ACC112 (cell line): ENCODE results near the gene TRPM3.

Source experiments
- H2AFZ ChIP-seq: fragments of 200-600 bp; sonication (generic); one replicate; pipeline ENCODE4 v1.6.0; 2017; ENCODE audit warnings: antibody characterized with exemption, low read length; ENCODE audit not compliant: unreplicated experiment
- H3K27ac ChIP-seq: fragments of 200-600 bp; sonication (generic); 2 replicates; pipeline ENCODE4 v1.5.1; 2014; ENCODE audit warnings: low read depth, mild to moderate bottlenecking, antibody characterized with exemption, low read length, moderate library complexity
- H3K27me3 ChIP-seq: fragments of 200-600 bp; sonication (generic); 2 replicates; pipeline ENCODE4 v1.6.1; 2014; ENCODE audit warnings: mild to moderate bottlenecking, antibody characterized with exemption, low read length, moderate library complexity, mixed read lengths; ENCODE audit not compliant: insufficient read depth
- H3K36me3 ChIP-seq: fragments of 200-600 bp; sonication (generic); 2 replicates; pipeline ENCODE4 v1.6.1; 2016; ENCODE audit warnings: mild to moderate bottlenecking, antibody characterized with exemption, low read length, moderate library complexity, mixed read lengths; ENCODE audit not compliant: insufficient read depth
- H3K4me1 ChIP-seq: fragments of 200-600 bp; sonication (generic); one replicate; pipeline ENCODE4 v1.6.1; 2016; ENCODE audit warnings: low read length, mixed read lengths; ENCODE audit not compliant: insufficient read depth, unreplicated experiment, control insufficient read depth
- H3K4me3 ChIP-seq: fragments of 200-600 bp; sonication (generic); 2 replicates; pipeline ENCODE4 v1.5.1; 2014; ENCODE audit warnings: mild to moderate bottlenecking, low read depth, low read length
- H3K79me2 ChIP-seq: fragments of 200-600 bp; sonication (generic); one replicate; pipeline ENCODE4 v1.6.0; 2016; ENCODE audit warnings: low read length; ENCODE audit not compliant: control insufficient read depth, unreplicated experiment, insufficient read depth

The TRPM3 gene

DNA sequence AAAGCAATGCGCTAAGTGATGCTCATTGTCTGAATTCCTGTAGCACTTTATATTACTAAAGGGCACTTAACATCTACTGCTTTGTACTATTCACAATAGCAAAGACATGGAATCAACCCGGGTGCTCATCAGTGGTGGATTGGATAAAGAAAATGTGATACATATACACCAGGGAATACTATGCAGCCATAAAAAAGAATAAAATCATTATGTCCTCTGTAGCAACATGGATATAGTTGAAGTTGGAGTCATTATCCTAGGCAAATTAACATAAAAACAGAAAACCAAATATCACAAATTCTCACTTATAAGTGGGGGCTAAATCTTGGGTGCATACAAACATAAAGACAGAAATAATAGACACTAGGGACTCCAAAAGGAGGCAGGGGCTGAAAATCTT, 308.3 kb downstream of the TRPM3 start:
- Histone ChIP-seq H3K27me3 (no peaks in the 10 kb centered on the region), H3K36me3 (no peaks in the 10 kb centered on the region), H3K27ac (no peak overlapping the region), H3K79me2 (no peaks in the 10 kb centered on the region), H2AFZ (no peak overlapping the region), H3K4me1 (no peaks in the 10 kb centered on the region), H3K4me3 (no peak overlapping the region)

DNA sequence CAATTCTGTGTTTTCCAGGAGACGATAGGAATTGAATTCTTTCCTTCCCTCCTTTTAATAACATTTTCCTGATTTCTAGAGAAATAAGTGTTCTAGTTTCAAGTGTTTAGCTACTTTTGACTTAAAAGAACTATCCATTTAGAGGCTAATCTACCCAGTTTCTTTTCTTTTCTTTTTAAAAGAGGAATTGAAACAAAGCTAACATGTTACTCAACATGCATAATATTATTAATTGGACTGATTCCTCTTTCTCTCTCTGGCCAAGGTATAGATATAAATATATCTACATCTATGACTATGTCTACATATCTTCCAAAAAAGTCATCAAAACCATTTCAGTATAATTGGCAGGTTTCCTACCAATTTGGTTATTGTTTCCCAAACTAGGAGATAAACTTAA, 309.8 kb downstream of the TRPM3 start:
- no peak overlapping the region for H2AFZ ChIP-seq

DNA sequence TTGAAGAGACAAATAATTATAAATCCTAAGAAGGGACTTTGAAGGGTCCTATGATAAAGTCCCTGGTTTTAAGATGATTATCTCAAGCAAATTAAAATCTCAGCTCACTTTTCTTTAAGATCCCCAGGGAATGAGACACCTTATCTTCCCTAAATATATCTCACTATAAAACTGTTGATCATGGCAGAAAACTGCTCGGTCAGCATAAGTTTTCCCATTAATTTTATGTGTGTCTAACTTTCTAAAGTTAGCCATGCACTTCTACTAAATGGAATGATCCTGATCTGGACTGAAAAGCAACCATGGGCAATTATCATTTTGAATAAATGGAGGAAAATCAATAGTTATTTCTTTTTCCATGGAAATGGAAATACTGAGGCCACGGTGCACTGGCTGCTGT, 314.5 kb downstream of the TRPM3 start:
- no peak overlapping the region for H2AFZ ChIP-seq
- H3K4me3 ChIP-seq = no peak overlapping the region
- H3K36me3 ChIP-seq = no peaks in the 10 kb centered on the region
- no peaks in the 10 kb centered on the region for H3K79me2 ChIP-seq
- H3K4me1 ChIP-seq = no peaks in the 10 kb centered on the region
- H3K27me3 ChIP-seq = no peaks in the 10 kb centered on the region
- H3K27ac ChIP-seq = no peak overlapping the region

More for the DNA sequence above, 309.8 kb downstream of the TRPM3 start:
- Histone ChIP-seq H3K36me3 (no peaks in the 10 kb centered on the region), H3K27me3 (no peaks in the 10 kb centered on the region), H3K27ac (no peak overlapping the region), H3K4me3 (no peak overlapping the region), H3K4me1 (no peaks in the 10 kb centered on the region), H3K79me2 (no peaks in the 10 kb centered on the region)

DNA sequence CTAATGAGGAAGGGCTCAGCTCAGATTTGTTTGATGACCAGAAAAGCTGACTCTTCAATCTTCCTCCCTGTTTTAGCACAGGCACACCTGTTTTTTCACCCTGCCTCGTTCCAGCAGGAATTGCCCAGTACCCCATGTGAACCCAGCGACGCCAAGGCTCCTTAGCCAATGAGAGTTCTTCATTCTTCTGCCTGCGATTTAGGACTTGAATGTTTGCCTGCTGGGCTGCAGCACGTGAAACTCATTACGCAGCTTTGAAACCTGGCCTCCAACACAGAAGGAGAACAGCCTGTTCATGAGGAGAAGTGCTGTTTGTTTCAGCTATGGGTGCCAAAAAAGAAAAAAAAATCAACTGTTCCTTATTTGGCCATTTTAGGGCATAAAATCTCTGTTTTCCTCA, 315.5 kb downstream of the TRPM3 start:
- Histone ChIP-seq H2AFZ (no peak overlapping the region), H3K4me3 (no peak overlapping the region), H3K27me3 (no peaks in the 10 kb centered on the region), H3K36me3 (no peaks in the 10 kb centered on the region), H3K27ac (no peak overlapping the region), H3K79me2 (no peaks in the 10 kb centered on the region), H3K4me1 (no peaks in the 10 kb centered on the region)

DNA sequence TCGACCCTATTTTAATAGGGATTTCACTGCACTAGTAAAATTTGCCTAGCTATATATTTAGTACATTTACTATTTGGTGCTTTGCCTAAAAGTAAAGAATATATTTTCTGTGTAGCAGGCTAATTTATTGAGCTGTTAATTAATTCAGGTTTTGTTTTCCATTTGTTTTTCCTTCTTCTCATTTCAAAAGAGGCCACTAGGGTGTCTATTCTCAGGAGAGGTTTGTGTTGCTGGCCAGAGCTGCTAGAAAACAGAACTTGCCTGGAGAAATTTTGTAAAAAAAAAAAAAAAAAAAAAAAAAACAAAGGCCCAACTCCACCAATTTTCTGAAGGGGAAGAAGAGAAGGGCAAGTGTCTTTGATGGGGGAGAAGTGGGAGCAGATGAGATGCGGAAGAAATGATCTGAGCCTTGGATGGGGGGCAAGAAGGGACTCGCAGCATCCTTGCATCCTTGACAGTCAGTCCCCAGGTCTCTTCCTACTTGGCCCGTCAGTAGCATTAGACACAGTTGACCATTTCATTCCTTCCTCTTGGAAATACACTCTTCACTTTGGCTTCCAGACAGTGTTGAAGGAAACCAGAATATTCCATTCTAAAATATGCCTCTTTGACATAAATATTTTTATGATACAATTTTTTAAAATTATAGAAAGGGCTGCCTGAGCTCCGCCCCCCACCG, 318.5 kb downstream of the TRPM3 start:
- Histone ChIP-seq H2AFZ (no peak overlapping the region), H3K79me2 (no peaks in the 10 kb centered on the region), H3K27ac (no peak overlapping the region), H3K36me3 (no peaks in the 10 kb centered on the region), H3K27me3 (no peaks in the 10 kb centered on the region), H3K4me1 (no peaks in the 10 kb centered on the region), H3K4me3 (no peak overlapping the region)

DNA sequence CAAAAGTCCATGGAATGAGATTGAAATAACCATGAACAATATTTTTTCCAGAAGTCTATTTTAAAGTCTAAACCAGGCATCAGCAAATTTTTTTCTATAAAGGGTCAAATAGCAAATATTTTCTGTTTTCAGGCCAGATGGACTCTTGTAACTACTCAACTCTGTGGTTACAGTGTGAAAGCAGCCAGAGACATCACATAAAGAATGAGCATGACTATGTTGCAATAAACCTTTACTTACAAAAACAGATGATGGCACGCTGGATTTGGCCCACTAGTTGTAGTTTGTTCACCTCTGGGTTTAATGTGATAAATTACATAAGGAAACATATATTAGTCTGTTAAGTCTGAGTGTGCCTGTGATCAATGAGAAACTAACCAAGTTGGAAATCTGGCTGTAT, 319.2 kb downstream of the TRPM3 start:
- H2AFZ ChIP-seq = no peak overlapping the region
- no peak overlapping the region for H3K27ac ChIP-seq
- H3K4me1 ChIP-seq = no peaks in the 10 kb centered on the region
- H3K27me3 ChIP-seq = no peaks in the 10 kb centered on the region; the same call in 1 of the 2 replicates
- no peaks in the 10 kb centered on the region for H3K79me2 ChIP-seq
- no peaks in the 10 kb centered on the region for H3K36me3 ChIP-seq
- H3K4me3 ChIP-seq = no peak overlapping the region

DNA sequence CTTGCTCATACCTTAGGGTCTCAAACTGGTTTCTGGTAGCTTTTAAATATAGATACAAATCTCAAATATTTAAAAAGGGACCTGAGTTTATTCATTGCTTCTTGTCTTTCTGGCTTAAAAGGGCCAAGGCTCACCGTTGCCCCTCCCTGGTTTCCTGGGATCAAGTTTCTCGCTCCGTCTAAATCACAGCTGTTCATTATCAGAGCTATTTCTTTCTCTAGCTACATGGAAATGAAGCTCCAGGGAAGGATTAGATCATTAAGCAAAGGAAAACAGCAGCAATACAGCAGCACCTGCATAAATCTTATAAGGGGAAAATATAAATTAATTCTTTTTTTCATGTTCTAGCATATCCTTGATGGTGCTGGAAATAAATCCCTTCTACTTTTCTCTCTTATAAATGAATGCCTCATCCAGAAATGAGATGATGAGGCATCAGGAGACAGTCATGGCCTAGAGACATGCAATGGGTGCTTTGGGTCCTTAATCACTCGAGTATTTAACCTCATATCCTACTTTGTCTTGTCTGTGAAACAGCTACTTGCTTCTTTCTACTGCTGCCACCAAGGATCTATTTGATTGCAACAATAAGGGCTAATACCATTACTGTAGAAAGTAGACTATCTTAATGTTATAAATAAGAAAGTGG, 320.1 kb downstream of the TRPM3 start:
- Histone ChIP-seq H3K27me3 (no peaks in the 10 kb centered on the region; the same call in 1 of the 2 replicates), H2AFZ (no peak overlapping the region), H3K36me3 (no peaks in the 10 kb centered on the region), H3K79me2 (no peaks in the 10 kb centered on the region), H3K4me1 (no peaks in the 10 kb centered on the region), H3K27ac (no peak overlapping the region), H3K4me3 (no peak overlapping the region)

DNA sequence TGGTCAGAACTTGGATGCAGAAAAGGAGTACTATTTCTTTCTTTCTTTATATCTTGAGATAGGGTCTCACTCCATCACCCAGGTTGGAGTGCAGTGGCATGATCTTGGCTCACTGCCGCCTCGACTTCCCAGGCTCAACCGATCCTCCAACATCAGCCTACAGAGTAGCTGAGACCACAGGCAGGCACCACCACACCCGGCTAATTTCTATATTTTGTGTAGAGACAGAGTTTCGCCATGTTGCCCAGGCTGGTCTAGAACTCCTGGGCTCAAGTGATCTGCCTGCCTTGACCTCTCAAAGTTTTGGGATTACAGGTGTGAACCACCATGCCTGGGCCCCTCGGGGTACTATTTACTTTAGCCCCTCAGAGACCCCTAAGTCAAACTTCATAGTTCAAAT, 323.4 kb downstream of the TRPM3 start:
- H3K36me3 ChIP-seq = no peaks in the 10 kb centered on the region
- no peaks in the 10 kb centered on the region for H3K4me1 ChIP-seq
- no peak overlapping the region for H3K27ac ChIP-seq
- no peak overlapping the region for H3K4me3 ChIP-seq
- H3K79me2 ChIP-seq = no peaks in the 10 kb centered on the region
- H3K27me3 ChIP-seq = no peaks in the 10 kb centered on the region; the same call in 1 of the 2 replicates
- H2AFZ ChIP-seq = no peak overlapping the region

DNA sequence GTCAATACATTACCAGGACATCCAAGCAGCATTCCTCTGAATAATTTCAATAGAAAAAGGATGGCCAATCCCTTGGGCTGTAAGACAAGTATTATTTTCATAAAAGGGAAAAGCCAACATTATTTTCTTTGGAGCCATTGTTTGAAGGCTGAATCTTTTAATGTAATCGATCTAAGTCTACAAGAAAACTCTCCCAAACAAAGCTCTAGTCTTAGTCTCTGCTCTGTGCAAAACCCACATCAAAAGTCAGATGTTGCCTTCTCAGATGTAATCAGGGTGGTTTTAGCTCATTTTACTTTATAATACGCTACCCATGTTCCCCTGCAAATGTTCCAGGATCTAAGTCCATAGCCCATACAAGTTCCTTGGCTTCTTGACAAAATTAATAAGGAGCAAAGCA, 325.6 kb downstream of the TRPM3 start:
- Histone ChIP-seq H2AFZ (no peak overlapping the region), H3K79me2 (no peaks in the 10 kb centered on the region), H3K4me3 (no peak overlapping the region), H3K27ac (no peak overlapping the region), H3K27me3 (no peaks in the 10 kb centered on the region; the same call in 1 of the 2 replicates), H3K36me3 (no peaks in the 10 kb centered on the region), H3K4me1 (no peaks in the 10 kb centered on the region)

DNA sequence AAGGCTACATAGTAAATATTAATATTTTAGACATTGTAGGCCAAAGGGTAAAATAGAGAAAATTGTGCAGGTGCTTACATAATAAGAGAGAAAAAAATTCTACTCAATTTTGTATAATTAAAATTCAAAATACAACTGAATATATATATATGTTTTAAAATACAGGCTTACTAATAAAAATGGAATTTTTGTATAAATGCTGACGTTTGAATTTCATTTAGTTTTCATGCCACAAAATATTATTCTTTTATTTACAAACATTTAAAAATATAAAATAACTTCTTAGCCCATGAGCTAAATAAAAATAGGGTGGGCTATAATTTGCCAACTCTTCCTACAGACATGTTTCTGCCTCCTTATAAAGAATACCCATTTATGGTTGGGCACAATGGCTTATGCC, 328.6 kb downstream of the TRPM3 start:
- Histone ChIP-seq H3K27ac (no peak overlapping the region), H3K27me3 (no peaks in the 10 kb centered on the region; the same call in 1 of the 2 replicates), H3K4me1 (no peaks in the 10 kb centered on the region), H2AFZ (no peak overlapping the region), H3K79me2 (no peaks in the 10 kb centered on the region), H3K4me3 (no peak overlapping the region), H3K36me3 (no peaks in the 10 kb centered on the region)

DNA sequence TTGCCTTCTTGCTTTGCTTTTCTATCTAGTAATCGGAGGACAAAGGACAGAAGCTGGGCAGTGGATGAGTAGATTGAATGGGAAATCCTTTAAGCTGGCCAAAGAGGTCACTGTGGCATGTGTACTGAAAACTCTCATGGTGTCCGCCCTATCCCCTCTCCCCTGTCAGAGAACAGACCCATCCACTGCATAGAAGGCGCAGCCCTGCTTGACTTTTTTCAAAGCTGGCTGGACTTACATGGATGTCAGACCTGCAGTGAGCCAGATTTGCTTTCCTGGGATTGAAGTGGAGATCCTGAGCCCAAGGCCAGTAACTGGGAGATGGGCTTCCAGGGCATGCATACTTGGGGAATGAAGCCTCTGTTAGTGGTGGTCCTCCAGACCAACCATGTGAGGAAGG, 329.5 kb downstream of the TRPM3 start:
- Histone ChIP-seq H3K79me2 (no peaks in the 10 kb centered on the region), H3K36me3 (no peaks in the 10 kb centered on the region), H3K27ac (no peak overlapping the region), H3K27me3 (no peaks in the 10 kb centered on the region), H3K4me1 (no peaks in the 10 kb centered on the region), H3K4me3 (no peak overlapping the region), H2AFZ (no peak overlapping the region)
